Breast epithelium (tissue), 3 donors: ENCODE measurements around the gene CNST.

Source experiments
- POLR2AphosphoS5 ChIP-seq, 3 donors: sonication (generic); formaldehyde crosslinking; IDR thresholded peaks; one replicate each; pipeline ENCODE4 v1.6.1; 2017; ENCODE audit warnings: antibody characterized with exemption in 3 of 3
- TF ChIP-seq, protein P1 (sequence below), 3 donors: fragments of 450-650 bp; IDR thresholded peaks; one replicate each; pipeline ENCODE4 v1.5.1; 2016 to 2017; ENCODE audit warnings: antibody characterized with exemption in 3 of 3, mild to moderate bottlenecking in 3 of 3, moderate library complexity in 3 of 3

DNA sequence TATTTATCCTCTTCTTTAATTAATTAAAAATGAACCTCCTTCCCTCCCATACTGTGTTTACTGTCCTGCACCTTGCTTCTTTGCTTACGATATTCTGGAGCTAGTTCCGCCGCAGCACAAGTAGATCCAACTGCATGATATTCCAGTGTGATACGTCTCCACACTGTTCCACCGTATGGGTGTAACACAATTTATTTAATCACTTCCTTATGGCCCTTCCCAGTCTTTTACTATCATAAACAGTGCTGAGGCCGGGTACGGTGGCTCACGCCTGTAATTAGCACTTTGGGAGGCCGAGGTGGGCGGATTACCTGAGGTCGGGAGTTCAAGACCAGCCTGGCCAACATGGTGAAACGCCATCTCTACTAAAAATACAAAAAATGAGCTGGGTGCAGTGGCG, 25.7 kb downstream of the CNST start:
- TF ChIP-seq, protein P1, sequence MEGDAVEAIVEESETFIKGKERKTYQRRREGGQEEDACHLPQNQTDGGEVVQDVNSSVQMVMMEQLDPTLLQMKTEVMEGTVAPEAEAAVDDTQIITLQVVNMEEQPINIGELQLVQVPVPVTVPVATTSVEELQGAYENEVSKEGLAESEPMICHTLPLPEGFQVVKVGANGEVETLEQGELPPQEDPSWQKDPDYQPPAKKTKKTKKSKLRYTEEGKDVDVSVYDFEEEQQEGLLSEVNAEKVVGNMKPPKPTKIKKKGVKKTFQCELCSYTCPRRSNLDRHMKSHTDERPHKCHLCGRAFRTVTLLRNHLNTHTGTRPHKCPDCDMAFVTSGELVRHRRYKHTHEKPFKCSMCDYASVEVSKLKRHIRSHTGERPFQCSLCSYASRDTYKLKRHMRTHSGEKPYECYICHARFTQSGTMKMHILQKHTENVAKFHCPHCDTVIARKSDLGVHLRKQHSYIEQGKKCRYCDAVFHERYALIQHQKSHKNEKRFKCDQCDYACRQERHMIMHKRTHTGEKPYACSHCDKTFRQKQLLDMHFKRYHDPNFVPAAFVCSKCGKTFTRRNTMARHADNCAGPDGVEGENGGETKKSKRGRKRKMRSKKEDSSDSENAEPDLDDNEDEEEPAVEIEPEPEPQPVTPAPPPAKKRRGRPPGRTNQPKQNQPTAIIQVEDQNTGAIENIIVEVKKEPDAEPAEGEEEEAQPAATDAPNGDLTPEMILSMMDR (IDR thresholded peaks at IDR 0.05) = no peak
- TF ChIP-seq POLR2AphosphoS5 (IDR thresholded peaks at IDR 0.05) = no peak
